Stimulated activated CD8-positive, alpha-beta memory T cell treated with anti-CD3 and anti-CD28 coated beads, Interleukin-7, amount 100 ng/mL, for 48 hours (primary cell): Measurements from ENCODE around the gene IPCEF1.

Source experiments
- DNase-seq, 2 donors: peaks; one replicate each; pipeline ENCODE4 v3.0.0-alpha.2; 2020; ENCODE audit warnings: low read depth in 1 of 2; ENCODE audit errors: extremely low read depth in 1 of 2

The IPCEF1 gene

GRCh38 chr6:154298297-154298696 lies 58.3 kb downstream of the IPCEF1 start:
- no peak for DNase-seq

GRCh38 chr6:154297721-154298120 lies 58.9 kb downstream of the IPCEF1 start:
- DNase-seq: no peak

DNA sequence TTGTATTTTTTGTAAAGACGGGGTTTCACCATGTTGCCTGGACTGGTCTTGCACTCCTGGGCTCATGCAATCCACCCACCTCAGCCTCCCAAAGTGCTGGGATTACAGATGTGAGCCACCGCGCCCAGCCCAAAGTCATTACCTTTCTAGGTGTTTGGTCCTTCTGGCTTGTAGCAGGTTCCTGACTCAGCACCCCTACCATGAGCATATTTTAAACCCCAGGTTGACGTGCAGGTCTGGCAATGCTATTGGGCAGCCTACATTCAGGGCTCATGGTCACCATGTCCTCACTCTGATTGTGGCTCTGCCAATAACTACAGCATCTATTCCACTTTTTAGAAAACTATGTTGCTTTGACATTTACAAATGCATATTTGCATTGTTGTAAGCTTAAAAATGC lies 59.4 kb downstream of the IPCEF1 start:
- DNase-seq: no peak

DNA sequence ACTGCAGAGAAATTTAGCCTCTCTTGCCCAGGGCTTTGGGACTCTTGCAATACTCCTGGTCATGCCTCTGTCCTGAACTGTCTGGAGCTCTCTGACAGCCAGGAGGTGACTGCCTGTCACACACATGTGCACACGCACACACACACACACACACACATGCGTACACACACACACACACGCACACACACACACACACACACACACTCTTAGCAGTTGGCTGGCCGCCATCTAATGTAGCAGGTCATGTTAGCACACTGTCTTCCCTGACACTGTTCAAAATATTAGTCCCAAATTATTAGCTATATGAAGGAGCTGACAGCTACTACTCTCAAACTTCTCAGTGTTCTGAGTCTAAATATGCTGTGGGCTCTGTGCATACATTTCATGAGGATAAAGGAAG lies 60.9 kb downstream of the IPCEF1 start:
- no peak for DNase-seq

GRCh38 chr6:154292855-154293519 lies 63.6 kb downstream of the IPCEF1 start:
- no peak for DNase-seq

DNA sequence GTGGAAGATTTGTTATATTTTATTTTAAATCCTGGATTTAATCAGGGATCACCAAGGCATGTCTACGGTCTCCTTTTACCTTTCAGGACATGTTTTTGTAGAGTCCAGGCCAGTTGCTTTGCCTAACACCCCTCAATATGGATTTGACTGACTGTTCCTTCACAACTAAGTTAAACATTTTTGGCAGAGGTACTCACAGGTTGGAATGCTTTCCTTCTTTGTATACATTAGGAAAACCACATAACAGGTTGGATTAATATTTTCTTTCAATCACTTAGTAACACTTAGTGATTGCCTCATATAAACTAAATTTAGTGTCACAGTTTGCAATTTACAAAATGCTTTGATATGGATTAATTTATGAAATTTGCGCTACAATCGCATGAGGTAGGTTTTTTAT lies 64.5 kb downstream of the IPCEF1 start:
- no peak for DNase-seq

GRCh38 chr6:154289818-154290508 lies 66.6 kb downstream of the IPCEF1 start:
- DNase-seq: no peak

GRCh38 chr6:154285826-154286225 lies 70.8 kb downstream of the IPCEF1 start:
- no peak for DNase-seq

DNA sequence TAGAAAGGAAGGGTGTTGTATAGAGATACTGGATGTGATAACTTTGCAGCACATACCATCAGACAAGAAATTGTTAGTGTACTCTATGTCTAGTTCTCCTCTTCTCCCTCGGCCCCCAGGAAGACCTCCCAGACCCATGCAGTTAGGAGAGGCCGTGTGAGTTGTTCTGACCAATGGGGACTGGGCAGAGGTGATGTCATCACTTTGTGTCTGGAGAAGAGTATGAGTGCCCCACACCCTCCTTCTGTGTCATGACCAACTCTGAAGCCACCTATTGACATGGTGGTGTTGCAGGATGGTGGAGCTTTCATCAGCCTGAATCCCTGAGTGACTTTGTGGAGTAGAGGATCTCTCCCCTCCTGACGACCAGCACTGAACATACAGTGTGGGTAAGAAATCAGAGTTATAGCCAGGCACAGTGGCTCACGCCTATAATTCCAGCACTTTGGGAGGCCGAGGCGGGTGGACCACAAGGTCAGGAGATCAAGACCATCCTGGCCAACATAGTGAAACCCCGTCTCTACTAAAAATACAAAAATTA lies 72.2 kb downstream of the IPCEF1 start:
- no peak for DNase-seq

DNA sequence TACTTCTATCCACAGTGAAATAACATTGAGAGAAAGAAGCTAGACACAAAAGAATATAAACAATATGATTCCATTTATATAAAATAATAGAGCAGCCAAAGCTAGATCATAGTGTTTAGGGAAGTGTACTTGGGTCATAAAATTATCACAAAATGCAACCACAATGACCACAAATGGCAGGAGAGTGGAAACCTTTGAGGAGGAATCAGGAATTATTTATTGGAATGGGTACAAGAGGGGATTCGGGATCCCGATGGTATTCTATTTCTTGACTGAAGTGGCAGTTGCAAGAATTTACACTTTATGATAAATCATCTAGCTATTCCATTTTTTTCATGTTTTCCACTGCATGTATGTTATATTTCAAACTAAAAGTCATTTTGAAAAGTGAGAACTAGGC lies 76.1 kb downstream of the IPCEF1 start:
- DNase-seq: no peak

- DNase-seq: peak in 1 of 2 donors; percentile 6
These were observed 79.0 kb downstream of the IPCEF1 start for GRCh38 chr6:154277629-154278017.

DNA sequence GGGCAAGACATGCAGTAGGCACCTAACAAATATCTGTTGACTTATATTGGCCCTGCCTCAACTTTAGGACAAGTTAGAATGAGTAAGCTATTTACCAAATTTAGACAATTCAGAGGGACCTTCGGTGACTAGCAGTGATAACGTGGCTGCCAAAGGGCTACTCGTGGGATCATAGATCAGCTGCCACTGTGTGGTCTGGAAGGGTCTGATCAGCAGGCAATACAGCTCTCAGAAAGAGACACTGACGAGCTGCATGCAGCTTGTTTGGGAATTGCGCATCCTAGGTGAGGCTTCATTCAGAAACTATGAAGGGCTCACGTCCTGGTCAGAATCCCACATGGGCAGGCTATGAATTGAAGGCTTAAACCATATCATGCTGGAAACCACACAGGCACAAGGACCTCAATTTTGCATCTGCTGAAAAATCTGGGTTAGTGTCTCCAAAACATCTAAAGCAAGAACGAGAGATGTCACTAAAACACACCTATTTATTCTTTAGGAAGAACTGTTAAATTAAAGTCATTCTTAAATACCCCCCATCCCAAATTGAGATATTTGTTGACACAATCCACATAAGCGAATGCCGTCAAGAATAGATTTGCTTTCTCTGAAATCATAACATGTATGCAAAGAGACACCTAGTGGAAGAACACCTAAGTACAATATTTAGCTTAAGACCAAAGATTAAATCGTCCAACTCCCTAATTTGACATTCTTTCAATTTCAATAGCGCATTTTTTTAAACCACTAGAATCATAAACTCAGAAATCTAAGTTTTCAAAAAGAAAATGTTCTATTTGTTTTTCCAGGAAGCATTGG lies 79.6 kb downstream of the IPCEF1 start:
- no peak for DNase-seq

GRCh38 chr6:154274168-154274567 lies 82.4 kb downstream of the IPCEF1 start:
- no peak for DNase-seq

GRCh38 chr6:154268486-154268885 lies 88.1 kb downstream of the IPCEF1 start:
- DNase-seq: no peak

DNA sequence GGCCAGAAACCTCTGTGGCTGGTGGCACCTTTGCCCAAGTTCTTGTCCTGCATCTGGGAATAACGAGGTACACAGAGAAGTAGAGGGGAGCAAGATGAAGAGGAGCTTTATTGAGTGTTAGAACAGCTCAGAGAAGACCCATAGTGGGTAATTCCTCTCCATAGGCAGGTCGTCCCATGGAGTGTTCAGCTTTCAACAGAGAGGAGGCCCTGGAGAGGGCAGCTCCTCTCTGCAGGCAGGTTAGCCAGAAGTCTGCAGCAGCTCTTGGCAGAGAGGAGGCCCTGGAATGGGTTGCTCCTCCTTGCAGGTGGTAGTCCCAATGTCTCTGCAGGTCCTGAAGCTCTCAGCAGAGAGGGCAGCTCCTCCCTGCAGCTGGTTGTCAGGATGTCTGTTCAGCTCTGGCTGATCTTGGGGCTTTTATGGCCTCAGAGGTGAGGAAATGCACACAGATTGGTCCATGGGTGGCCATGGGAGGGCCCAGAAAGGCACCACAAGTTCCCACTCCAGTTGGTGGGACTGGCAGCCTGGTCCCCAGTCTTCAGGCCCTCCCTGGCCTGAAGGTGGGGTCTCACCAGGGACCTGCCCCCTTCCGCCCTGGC lies 89.0 kb downstream of the IPCEF1 start:
- DNase-seq: no peak

DNA sequence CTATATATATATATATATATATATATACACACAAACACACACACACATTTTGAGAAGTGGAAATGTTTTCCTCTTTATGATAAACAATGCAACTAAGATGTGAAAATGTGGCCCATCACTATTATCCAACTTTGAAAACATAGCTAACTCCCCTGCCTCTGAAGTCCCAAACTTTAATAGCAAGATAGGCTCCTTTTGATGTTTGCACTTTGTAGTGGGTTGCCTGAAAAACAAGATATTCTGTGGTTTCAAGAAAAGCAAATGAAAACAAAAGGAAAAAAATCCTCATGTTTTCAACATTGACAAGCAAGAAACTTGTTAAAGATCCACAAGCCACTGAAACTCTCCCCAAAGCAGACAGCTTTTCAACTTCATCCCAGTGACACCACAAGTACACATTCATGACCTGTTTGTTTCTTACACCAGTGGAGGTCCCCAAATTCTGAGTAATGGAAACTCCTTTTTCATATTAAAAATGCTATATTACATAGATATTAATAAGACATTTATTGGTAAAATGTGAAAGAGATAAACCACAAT lies 90.0 kb downstream of the IPCEF1 start:
- no peak for DNase-seq

- no peak for DNase-seq
These were observed 94.8 kb downstream of the IPCEF1 start for GRCh38 chr6:154261688-154262397.

DNA sequence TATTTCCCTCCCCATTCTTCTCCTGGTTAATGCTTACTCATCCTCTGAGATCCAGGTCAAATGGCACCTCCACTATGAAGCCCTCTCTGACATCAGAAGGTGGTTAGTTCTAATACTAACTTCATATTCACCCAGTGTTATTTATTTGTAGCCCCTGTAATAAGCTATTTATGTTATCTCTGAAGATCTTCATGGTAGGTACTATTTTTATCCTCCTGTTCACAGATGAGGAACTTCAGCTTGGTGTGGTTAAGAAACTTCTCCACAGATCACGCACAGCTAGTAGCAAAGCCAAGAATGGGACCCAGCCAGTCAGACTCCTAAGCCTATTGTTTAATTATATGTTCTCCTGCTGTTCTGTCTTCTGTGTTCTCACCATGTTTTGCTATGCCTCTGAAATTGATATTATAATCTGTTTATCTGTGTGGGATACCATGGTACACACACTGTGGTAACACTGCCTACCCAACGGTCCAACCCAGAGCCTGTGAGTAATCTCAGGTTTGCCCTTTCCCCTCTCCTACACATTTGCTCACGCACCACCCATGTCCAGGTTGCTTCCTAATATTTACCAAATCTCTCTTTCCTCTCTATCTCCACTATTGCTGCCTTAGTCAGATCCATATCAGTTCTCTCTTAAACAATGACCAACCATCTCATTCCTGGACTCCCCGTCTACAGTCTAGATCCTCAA lies 98.4 kb downstream of the IPCEF1 start:
- no peak for DNase-seq

- DNase-seq: no peak
These were observed 99.5 kb downstream of the IPCEF1 start for GRCh38 chr6:154257067-154257466.

GRCh38 chr6:154252678-154253077 lies 103.9 kb downstream of the IPCEF1 start:
- no peak for DNase-seq
